ENCODE data around the gene TNFAIP8.
A peak's percentile ranks its signal among the peaks of the same experiment; 100 is the strongest.
"Not testable (repeated sequence)": the region's sequence is repeated elsewhere in the genome, so short reads cannot be mapped to it uniquely, and the experiment has no call there.

TNFAIP8 gene

DNA sequence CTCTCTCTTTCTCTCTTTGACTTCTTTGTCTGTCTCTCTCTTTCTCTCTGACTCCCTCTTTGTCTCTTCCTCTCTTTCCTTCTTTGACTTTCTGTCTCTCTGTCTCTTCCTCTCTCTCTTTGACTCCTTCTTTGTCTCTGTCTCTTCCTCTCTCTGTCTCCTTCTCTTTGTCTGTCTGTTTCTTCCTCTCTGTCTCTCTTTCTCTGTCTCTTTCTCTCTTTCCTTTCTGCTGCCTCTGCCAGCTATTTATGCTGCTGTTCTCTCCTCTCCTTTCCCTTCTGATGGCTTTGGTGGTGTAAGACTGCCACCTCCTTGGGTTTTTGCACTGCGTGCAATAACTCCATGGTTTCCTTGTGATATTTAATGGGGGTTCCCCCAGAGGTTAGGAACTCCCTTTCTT is 72.3 kb downstream of the TNFAIP8 start:
- DNase-seq = not testable (repeated sequence)

GRCh38 chr5:119428574-119428973 is 72.8 kb downstream of the TNFAIP8 start:
- DNase-seq = not testable (repeated sequence)

GRCh38 chr5:119432674-119433237 is 76.9 kb downstream of the TNFAIP8 start:
- DNase-seq = not testable (repeated sequence)

- DNase-seq = peak; percentile 68
These were observed 79.8 kb downstream of the TNFAIP8 start for GRCh38 chr5:119435436-119436132.

- not testable (repeated sequence) for DNase-seq
These were observed 82.2 kb downstream of the TNFAIP8 start for GRCh38 chr5:119437785-119438586.

DNA sequence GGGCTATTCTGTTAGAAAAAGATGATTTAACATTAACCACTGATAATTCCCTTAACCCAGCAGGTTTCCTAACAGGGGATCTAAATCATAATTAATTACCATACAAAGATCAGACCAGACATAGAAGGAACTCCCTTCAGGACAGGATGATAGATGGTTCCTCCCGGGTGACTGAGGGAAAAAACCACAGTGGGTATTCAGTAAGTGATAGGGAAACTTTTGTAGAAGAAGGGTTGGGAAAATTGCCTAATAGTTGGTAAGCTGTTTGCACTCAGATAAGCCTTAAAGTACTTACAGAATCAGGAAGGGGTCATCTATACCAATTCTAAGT is 82.7 kb downstream of the TNFAIP8 start:
- not testable (repeated sequence) for DNase-seq

- no peak for DNase-seq
These were observed 83.4 kb downstream of the TNFAIP8 start for GRCh38 chr5:119439140-119439631.

DNA sequence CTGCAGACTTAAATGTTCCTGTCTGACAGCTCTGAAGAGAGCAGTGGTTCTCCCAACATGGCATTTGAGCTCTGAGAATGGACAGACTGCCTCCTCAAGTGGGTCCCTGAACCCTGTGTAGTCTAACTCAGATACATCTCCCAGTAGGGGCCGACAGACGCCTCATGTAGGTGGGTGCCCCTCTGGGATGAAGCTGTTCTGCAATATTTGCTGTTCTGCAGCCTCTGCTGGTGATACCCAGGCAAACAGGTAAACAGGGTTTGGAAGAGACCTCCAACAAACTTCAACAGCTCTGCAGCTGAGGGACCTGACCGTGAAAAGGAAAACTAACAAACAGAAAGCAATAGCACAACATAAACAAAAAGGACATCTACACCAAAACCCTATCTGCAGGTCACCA is 83.8 kb downstream of the TNFAIP8 start:
- not testable (repeated sequence) for DNase-seq

DNA sequence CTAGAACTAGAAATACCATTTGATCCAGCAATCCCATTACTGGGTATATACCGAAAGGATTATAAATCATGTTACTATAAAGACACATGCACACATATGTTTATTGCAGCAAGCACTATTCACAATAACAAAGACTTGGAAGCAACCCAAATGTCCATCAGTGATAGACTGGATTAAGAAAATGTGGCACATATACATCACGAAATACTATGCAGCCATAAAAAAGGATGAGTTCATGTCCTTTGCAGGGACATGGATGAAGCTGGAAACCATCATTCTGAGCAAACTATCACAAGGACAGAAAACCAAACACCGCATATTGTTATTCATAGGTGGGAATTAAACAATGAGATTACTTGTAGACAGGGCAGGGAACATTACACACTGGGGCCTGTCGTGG is 88.8 kb downstream of the TNFAIP8 start:
- DNase-seq = not testable (repeated sequence)

- DNase-seq = no peak
These were observed 89.7 kb downstream of the TNFAIP8 start for GRCh38 chr5:119445544-119445943.

All from activated naive CD4-positive, alpha-beta T cell treated with Interleukin-2 at 50 U/mL for 16 hours (primary cell).